GM15510 (cell line): Measurements from ENCODE around the gene MON2.

Experiments
- POLR2A ChIP-seq: IDR thresholded peaks from 3 replicates; pipeline ENCODE4 v1.6.1; 2011; ENCODE audit warnings: borderline replicate concordance; ENCODE audit not compliant: insufficient read length; ENCODE audit errors: extremely low read depth

MON2 gene

GRCh38 chr12:62466594-62467491, at the start of gene MON2:
MON2 (plus strand) TSS chr12:62466826; CDS start chr12:62467208, 382 bp downstream.
- peak; percentile 86 for TF ChIP-seq POLR2A

- TF ChIP-seq POLR2A = no peak
Measured at GRCh38 chr12:62426089-62426488, 40.5 kb upstream of the MON2 start.

DNA sequence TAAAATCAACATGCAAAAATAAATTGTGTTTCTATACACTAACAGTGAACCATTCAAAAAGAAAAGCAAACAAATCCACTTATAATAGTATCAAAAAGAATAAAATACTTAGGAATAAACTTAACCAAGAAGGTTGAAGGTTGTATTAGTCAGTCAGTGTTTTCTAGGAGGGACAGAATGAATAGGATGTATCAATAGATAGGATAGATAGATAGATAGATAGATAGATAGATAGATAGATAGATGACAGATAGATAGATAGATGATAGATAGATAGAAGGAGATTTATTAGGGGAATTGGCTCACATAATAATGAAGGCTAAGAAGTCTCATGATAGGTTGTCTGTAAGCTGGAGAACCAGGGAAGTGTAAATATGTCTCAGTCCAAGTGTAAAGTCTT, 37.2 kb upstream of the MON2 start:
- no peak for TF ChIP-seq POLR2A

- TF ChIP-seq POLR2A = no peak
Measured at GRCh38 chr12:62434494-62435302, 31.9 kb upstream of the MON2 start.

GRCh38 chr12:62435303-62436163, 31.1 kb upstream of the MON2 start:
- TF ChIP-seq POLR2A = no peak

DNA sequence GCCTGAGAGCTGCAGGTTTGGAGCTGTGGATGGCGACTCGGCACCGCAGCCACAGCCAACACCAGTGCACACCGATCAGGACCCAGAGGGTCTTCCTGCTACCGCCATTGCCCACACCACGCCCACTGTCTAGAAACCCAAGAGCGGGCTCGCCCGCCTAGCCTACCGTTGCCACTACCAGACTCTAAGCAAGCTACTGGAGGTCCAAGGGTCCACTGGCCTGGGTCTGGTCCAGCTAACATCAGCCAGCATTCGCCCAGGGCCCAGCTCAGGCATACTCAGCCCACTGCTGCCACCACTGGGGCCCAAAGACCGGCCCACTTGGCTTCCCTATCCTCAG, 30.5 kb upstream of the MON2 start:
- TF ChIP-seq POLR2A = no peak

DNA sequence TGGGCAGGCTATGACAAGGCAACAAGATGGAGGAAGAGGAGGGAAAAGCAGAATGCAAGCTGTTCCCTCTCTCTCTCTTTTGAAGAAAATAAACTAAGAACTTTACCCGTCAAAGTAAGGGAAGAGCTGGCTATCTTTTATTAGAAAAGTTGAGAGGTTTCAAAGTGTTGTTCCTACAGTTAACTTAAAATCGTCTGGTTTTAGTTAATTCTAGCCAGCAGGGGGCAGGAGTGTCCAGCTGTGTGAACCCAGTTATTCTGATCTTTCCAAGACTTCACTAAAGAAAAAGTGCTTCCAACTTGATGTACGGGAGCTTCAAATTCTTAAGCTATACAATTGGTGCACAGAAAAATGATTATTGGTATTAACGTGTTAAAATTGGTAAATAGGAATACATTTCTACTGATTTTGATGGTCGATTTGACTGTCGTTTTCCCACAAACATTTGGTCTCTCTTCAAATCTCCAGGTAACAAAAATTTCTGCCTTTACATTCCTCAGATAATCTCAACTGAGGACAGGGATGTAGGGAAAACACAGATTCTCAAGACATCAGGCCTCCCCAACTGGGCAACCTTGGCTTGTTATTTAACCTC, 28.4 kb upstream of the MON2 start:
- TF ChIP-seq POLR2A = no peak

- TF ChIP-seq POLR2A = no peak
Measured at GRCh38 chr12:62446754-62447452, 19.7 kb upstream of the MON2 start.

DNA sequence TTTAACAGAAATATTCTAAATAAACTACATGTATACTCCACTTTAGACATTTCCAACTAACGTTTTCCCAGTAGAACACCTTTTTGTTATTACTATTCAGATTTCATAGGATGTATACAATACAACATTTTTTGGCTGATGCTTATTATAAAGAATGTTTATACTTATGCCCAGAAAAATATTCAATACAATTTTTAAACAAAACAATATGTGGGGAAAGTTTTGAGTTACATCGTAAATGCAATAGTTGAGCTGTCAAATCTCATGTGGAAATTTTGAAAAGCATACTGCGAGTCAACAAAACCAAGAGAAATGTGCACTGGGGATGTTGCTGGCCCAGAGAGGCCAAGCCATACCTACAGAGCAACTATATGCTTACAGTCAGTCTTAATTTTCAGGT, 18.2 kb upstream of the MON2 start:
- no peak for TF ChIP-seq POLR2A

DNA sequence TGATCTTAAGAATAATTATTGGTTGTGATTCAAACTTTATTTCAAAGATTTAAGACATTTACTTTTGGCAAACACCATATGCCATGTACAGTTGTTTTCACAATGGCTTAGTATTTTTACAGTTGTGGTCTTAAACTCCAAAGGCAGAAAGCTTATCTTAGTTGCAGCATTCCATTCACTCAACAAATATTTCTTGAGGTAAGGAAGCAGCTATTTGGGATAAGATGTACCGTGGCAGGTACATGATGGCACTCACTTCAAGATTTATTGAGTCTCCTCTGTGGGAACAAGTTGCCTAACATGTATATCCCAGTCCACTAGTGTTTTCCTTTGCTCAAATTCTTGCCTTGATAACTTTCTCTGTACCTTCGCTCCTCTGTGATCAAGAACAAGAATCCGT, 8.0 kb upstream of the MON2 start:
- TF ChIP-seq POLR2A = no peak

DNA sequence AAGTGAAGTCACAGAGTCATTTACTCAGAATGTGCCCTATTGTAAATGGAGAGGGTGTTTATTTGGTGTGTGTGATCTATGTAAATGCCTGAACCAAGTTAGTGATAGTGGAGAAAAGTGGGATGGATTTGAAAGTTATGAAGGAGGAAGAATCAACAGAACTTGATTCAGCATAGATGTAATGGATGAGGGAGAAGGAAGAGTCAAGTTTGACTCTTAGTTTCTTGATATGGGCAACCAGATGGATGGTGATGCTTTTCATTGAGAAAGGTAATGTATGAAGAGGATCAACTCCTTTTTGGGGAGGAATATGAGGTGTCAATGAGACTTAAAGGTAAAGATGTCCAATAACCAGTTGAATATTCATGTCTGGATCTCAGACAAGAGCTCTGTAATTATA, 6.7 kb upstream of the MON2 start:
- no peak for TF ChIP-seq POLR2A

GRCh38 chr12:62466018-62466593, 520 bp upstream of the MON2 start:
- no peak for TF ChIP-seq POLR2A

- no peak for TF ChIP-seq POLR2A
Measured at GRCh38 chr12:62468397-62468796, 1.8 kb downstream of the MON2 start.
